Neural cell (in vitro differentiated cells): ENCODE measurements around the gene MPDU1. TPM values are rescaled to one million over a fixed set of nuclear protein-coding genes. Genes with fewer than 3 reads are reported as not detected.

Experiments used
- H2AFZ ChIP-seq: fragments of 200-600, 300-800 bp; sonication (generic), shearing (Covaris generic); 2 replicates; pipeline ENCODE4 v1.6.0; 2014; ENCODE audit warnings: low read depth, mild to moderate bottlenecking, antibody characterized with exemption, low read length, moderate library complexity
- H3F3A ChIP-seq: fragments of 200-600 bp; shearing (Covaris generic); 2 replicates; pipeline ENCODE4 v1.6.1; 2016; ENCODE audit warnings: mild to moderate bottlenecking, moderate library complexity, mixed read lengths, antibody characterized with exemption, low read length; ENCODE audit not compliant: insufficient read depth, poor library complexity, severe bottlenecking
- H3K27ac ChIP-seq: fragments of 200-600, 300-800 bp; sonication (generic), shearing (Covaris generic); 2 replicates; pipeline ENCODE4 v1.5.1; 2014; ENCODE audit warnings: mild to moderate bottlenecking, low read length, moderate library complexity
- H3K27me3 ChIP-seq: fragments of 300-800, 200-600 bp; sonication (generic), shearing (Covaris generic); 2 replicates; pipeline ENCODE4 v1.6.0; 2014; ENCODE audit warnings: mild to moderate bottlenecking, low read depth, low read length, moderate library complexity; ENCODE audit not compliant: insufficient read depth
- H3K36me3 ChIP-seq: fragments of 300-800, 200-600 bp; sonication (generic), shearing (Covaris generic); 2 replicates; pipeline ENCODE4 v1.5.1; 2014; ENCODE audit warnings: mild to moderate bottlenecking, antibody characterized with exemption, low read length, moderate library complexity; ENCODE audit not compliant: insufficient read depth
- H3K4me2 ChIP-seq: fragments of 300-800, 200-600 bp; sonication (generic), shearing (Covaris generic); 2 replicates; pipeline ENCODE4 v1.6.0; 2014; ENCODE audit warnings: mild to moderate bottlenecking, low read length
- H3K4me3 ChIP-seq: fragments of 300-800, 200-600 bp; sonication (generic), shearing (Covaris generic); 2 replicates; pipeline ENCODE4 v1.5.1; 2014; ENCODE audit warnings: mild to moderate bottlenecking, low read length, moderate library complexity
- H3K79me2 ChIP-seq: fragments of 200-600 bp; shearing (Covaris generic); replicated peaks from 2 replicates; pipeline ENCODE4 v1.6.0; 2014; ENCODE audit warnings: mild to moderate bottlenecking, low read length, moderate library complexity; ENCODE audit not compliant: insufficient read depth
- H3K9ac ChIP-seq: fragments of 300-800, 200-600 bp; sonication (generic), shearing (Covaris generic); 2 replicates; pipeline ENCODE4 v1.6.1; 2016; ENCODE audit warnings: mild to moderate bottlenecking, low read length, mixed read lengths
- H3K9me2 ChIP-seq: fragments of 200-600 bp; shearing (Covaris generic); 2 replicates; pipeline ENCODE4 v1.6.1; 2016; ENCODE audit warnings: mild to moderate bottlenecking, low read length, mixed read lengths; ENCODE audit not compliant: insufficient read depth
- H3K9me3 ChIP-seq: fragments of 200-600, 300-800 bp; sonication (generic), shearing (Covaris generic); 2 replicates; pipeline ENCODE4 v1.6.1; 2016; ENCODE audit warnings: mild to moderate bottlenecking, mixed run types, low read length, moderate library complexity, mixed read lengths
- H4K20me1 ChIP-seq: fragments of 200-600 bp; shearing (Covaris generic); 2 replicates; pipeline ENCODE4 v1.6.1; 2016; ENCODE audit warnings: mild to moderate bottlenecking, mixed run types; ENCODE audit not compliant: insufficient read depth
- CTCF ChIP-seq: fragments of 450-650 bp; IDR thresholded peaks from 2 replicates; pipeline ENCODE4 v1.5.1; 2014; ENCODE audit warnings: antibody characterized with exemption, mild to moderate bottlenecking, moderate library complexity; ENCODE audit not compliant: poor library complexity, severe bottlenecking
- EP300 ChIP-seq: fragments of 450-650 bp; conservative IDR thresholded peaks from 2 replicates; pipeline ENCODE4 v1.6.1; 2014; ENCODE audit warnings: antibody characterized with exemption, mild to moderate bottlenecking, moderate library complexity; ENCODE audit not compliant: poor library complexity, severe bottlenecking
- EZH2 ChIP-seq: fragments of 200-600, 300-800 bp; shearing (Covaris generic), sonication (generic); IDR thresholded peaks from 2 replicates; pipeline ENCODE4 v1.6.1; 2014; ENCODE audit warnings: antibody characterized with exemption, low read length, borderline replicate concordance, mild to moderate bottlenecking; ENCODE audit not compliant: insufficient read depth, poor library complexity, severe bottlenecking
- MXI1 ChIP-seq: fragments of 450-650 bp; conservative IDR thresholded peaks from 2 replicates; pipeline ENCODE4 v1.6.1; 2014; ENCODE audit warnings: antibody characterized with exemption, mild to moderate bottlenecking; ENCODE audit not compliant: poor library complexity, severe bottlenecking
- POLR2AphosphoS5 ChIP-seq: IDR thresholded peaks from 2 replicates; pipeline ENCODE4 v1.6.1; 2012
- RAD21 ChIP-seq: fragments of 450-650 bp; conservative IDR thresholded peaks from 2 replicates; pipeline ENCODE4 v1.6.1; 2014; ENCODE audit warnings: antibody characterized with exemption, mild to moderate bottlenecking, moderate library complexity
- REST ChIP-seq: IDR thresholded peaks from 2 replicates; pipeline ENCODE4 v1.6.1; 2012; ENCODE audit warnings: borderline replicate concordance
- SMC3 ChIP-seq: fragments of 450-650 bp; conservative IDR thresholded peaks from 2 replicates; pipeline ENCODE4 v1.6.1; 2014; ENCODE audit warnings: antibody characterized with exemption, mild to moderate bottlenecking, moderate library complexity; ENCODE audit not compliant: poor library complexity
- TAF1 ChIP-seq: IDR thresholded peaks from 2 replicates; pipeline ENCODE4 v1.6.1; 2012; ENCODE audit warnings: low read depth
- polyA plus RNA-seq: library from polyadenylated mRNA; depleted of rRNA; stranded (reverse); fragments of >200 nt; gene quantifications from 2 replicates; pipeline ENCODE4 v1.2.3, GENCODE V29; 2014

MPDU1 gene
- polyA plus RNA-seq, 1 donor from 2014 or later = 110 TPM

- Histone ChIP-seq H3K9ac (no peak overlapping the region), H3K9me3 (no peaks in the 10 kb centered on the region), H3K4me3 (no peak overlapping the region), H3F3A (no peaks in the 10 kb centered on the region), H3K27ac (no peak overlapping the region), H3K27me3 (no peaks in the 10 kb centered on the region), H3K36me3 (no peaks in the 10 kb centered on the region), H2AFZ (no peak overlapping the region), H4K20me1 (peaks cover 8% of the 10 kb centered on the region), H3K9me2 (no peaks in the 10 kb centered on the region), H3K4me2 (no peak overlapping the region), H3K79me2 (peaks cover 4% of the 10 kb centered on the region)
- TF ChIP-seq CTCF (no peak), TAF1 (no peak), RAD21 (no peak), SMC3 (no peak), POLR2AphosphoS5 (no peak), REST (no peak)
Observed at GRCh38 chr17:7580604-7581575, 2.8 kb upstream of the MPDU1 start.

- Histone ChIP-seq H3K27ac (peak overlapping the region; percentile 90), H3K27me3 (no peaks in the 10 kb centered on the region), H3K9me3 (no peaks in the 10 kb centered on the region), H3K79me2 (no peaks in the 10 kb centered on the region), H3K9ac (peak overlapping the region; percentile 78), H3K4me3 (peak overlapping the region; percentile 69), H3K9me2 (no peaks in the 10 kb centered on the region), H3K4me2 (no peak overlapping the region), H2AFZ (no peak overlapping the region), H3F3A (no peaks in the 10 kb centered on the region), H4K20me1 (no peaks in the 10 kb centered on the region), H3K36me3 (no peaks in the 10 kb centered on the region)
- TF ChIP-seq POLR2AphosphoS5 (no peak), EP300 (no peak), EZH2 (no peak), REST (no peak), SMC3 (no peak), TAF1 (no peak), RAD21 (no peak), CTCF (no peak), MXI1 (no peak)
Observed at GRCh38 chr17:7582396-7583252, 1.0 kb upstream of the MPDU1 start.
